CD4-positive, CD25-positive, alpha-beta regulatory T cell (primary cell): ENCODE data around the gene ACTR5. TPM values are rescaled to one million over a fixed set of nuclear protein-coding genes. Genes with fewer than 3 reads are reported as not detected.
"Not testable (repeated sequence)": the region's sequence is repeated elsewhere in the genome, so short reads cannot be mapped to it uniquely, and the experiment has no call there.

Experiments
- ATAC-seq, 2 donors: fragments of 150-1000 bp; cut with Tn5 transposase; one replicate each; pipeline ENCODE4 v1.10.0; 2021; ENCODE audit warnings: low read depth in 2 of 2, moderate number of reproducible peaks in 2 of 2, moderate library complexity in 1 of 2
- DNase-seq, 3 donors: peaks; one replicate each; pipeline versions ENCODE4 v3.0.0 to v3.0.0-alpha.2; 2012 to 2022; ENCODE audit warnings: mixed read lengths in 1 of 3
- H3K27ac ChIP-seq: one replicate; pipeline ENCODE4 v1.7.0; 2013; ENCODE audit warnings: mild to moderate bottlenecking, low read length; ENCODE audit not compliant: insufficient read depth, poor library complexity, severe bottlenecking
- H3K27me3 ChIP-seq: one replicate; pipeline ENCODE4 v1.7.0; 2013; ENCODE audit warnings: low read length; ENCODE audit not compliant: control insufficient read depth, insufficient read depth
- H3K36me3 ChIP-seq: one replicate; pipeline ENCODE4 v1.7.0; 2013; ENCODE audit warnings: mild to moderate bottlenecking, low read length, moderate library complexity; ENCODE audit not compliant: control insufficient read depth, insufficient read depth
- H3K4me1 ChIP-seq: 2 replicates; pipeline ENCODE4 v1.7.0; 2013; ENCODE audit warnings: mild to moderate bottlenecking, low read length; ENCODE audit not compliant: insufficient read depth, control insufficient read depth, poor library complexity, severe bottlenecking
- H3K4me3 ChIP-seq: one replicate; pipeline ENCODE4 v1.7.0; 2013; ENCODE audit warnings: low read depth, mild to moderate bottlenecking, low read length, moderate library complexity
- H3K9me3 ChIP-seq, 2 experiments: 1 replicate in 1 of 2; 2 replicates in 1 of 2; pipeline ENCODE4 v1.7.0; 2013; ENCODE audit warnings: low read length in 2 of 2, mild to moderate bottlenecking in 1 of 2, moderate library complexity in 1 of 2; ENCODE audit not compliant: control insufficient read depth in 2 of 2
- H3K27ac Mint-ChIP-seq, 3 donors: one replicate each; pipeline ENCODE4 v1.8.0; 2020 to 2022; ENCODE audit warnings: mild to moderate bottlenecking in 3 of 3, mixed read lengths in 3 of 3, moderate library complexity in 2 of 3
- H3K27me3 Mint-ChIP-seq: one replicate; pipeline ENCODE4 v1.8.0; 2022; ENCODE audit warnings: mild to moderate bottlenecking, mixed read lengths
- H3K36me3 Mint-ChIP-seq: one replicate; pipeline ENCODE4 v1.8.0; 2020; ENCODE audit warnings: mixed read lengths
- H3K4me1 Mint-ChIP-seq, 4 donors: one replicate each; pipeline ENCODE4 v1.8.0; 2020 to 2022; ENCODE audit warnings: mixed read lengths in 4 of 4, mild to moderate bottlenecking in 1 of 4
- H3K4me3 Mint-ChIP-seq, 4 donors: one replicate each; pipeline ENCODE4 v1.8.0; 2020 to 2022; ENCODE audit warnings: mild to moderate bottlenecking in 4 of 4, mixed read lengths in 4 of 4, moderate library complexity in 3 of 4
- H3K9me3 Mint-ChIP-seq, 7 donors: one replicate each; pipeline ENCODE4 v1.8.0; 2020 to 2022; ENCODE audit warnings: mixed read lengths in 7 of 7, mild to moderate bottlenecking in 3 of 7, moderate library complexity in 2 of 7
- polyA plus RNA-seq, 4 donors: library from polyadenylated mRNA; unstranded; fragments of 300-500 nt; fragmentation: Illumina TruSeq; gene quantifications; one replicate each; pipeline ENCODE4 v1.2.3, GENCODE V29; 2021
- total RNA-seq: library from RNA; stranded (reverse); gene quantifications from one replicate; pipeline ENCODE4 v1.2.3, GENCODE V29; 2022

ACTR5 gene
- total and polyA plus RNA-seq, 5 donors from 2014 or later: 6.1 to 14.5 (median 10.7) TPM

- peak in 1 of 2 donors; percentile 1 for ATAC-seq
- H3K27me3 Mint-ChIP-seq: peaks cover 7% of the 10 kb centered on the region
- Histone ChIP-seq H3K27me3 (no peaks in the 10 kb centered on the region), H3K4me3 (peak overlapping the region; percentile 71), H3K27ac (peak overlapping the region; percentile 99), H3K4me1 (peaks cover 75% of the 10 kb centered on the region), H3K36me3 (peaks cover 22% of the 10 kb centered on the region), H3K9me3 (no peaks in the 10 kb centered on the region)
- H3K36me3 Mint-ChIP-seq: peaks cover 23% of the 10 kb centered on the region
- H3K4me3 Mint-ChIP-seq: peak overlapping the region; percentile 84 to 98 (median 92)
- peaks cover 34 to 70% (median 58%) of the 10 kb centered on the region in 4 donors for H3K4me1 Mint-ChIP-seq
- peak; percentile 49 to 66 (median 52) for DNase-seq
- H3K27ac Mint-ChIP-seq: peak overlapping the region; percentile 96 to 97 (median 97)
- H3K9me3 Mint-ChIP-seq: no peaks in the 10 kb centered on the region
These were observed 58.8 kb downstream of the ACTR5 start for GRCh38 chr20:38806855-38807655.

GRCh38 chr20:38809942-38810341, 61.7 kb downstream of the ACTR5 start:
- no peaks in the 10 kb centered on the region for H3K27me3 ChIP-seq
- Mint-ChIP-seq H3K4me1 (peaks cover 36 to 80% (median 58%) of the 10 kb centered on the region in 4 donors), H3K36me3 (peaks cover 33% of the 10 kb centered on the region), H3K27me3 (peaks cover 3% of the 10 kb centered on the region), H3K27ac (peak overlapping the region; percentile 77 to 97 (median 85)), H3K9me3 (no peaks in the 10 kb centered on the region), H3K4me3 (peak overlapping the region; percentile 48 to 98 (median 69))
- H3K27ac ChIP-seq: peak overlapping the region; percentile 45
- no peaks in the 10 kb centered on the region for H3K9me3 ChIP-seq
- ATAC-seq (no peak), DNase-seq (no peak)
- H3K36me3 ChIP-seq: peaks cover 31% of the 10 kb centered on the region
- peak overlapping the region; percentile 14 for H3K4me3 ChIP-seq
- H3K4me1 ChIP-seq: peaks cover 66% of the 10 kb centered on the region

GRCh38 chr20:38810926-38811630, 62.8 kb downstream of the ACTR5 start:
- H3K27me3 Mint-ChIP-seq: no peaks in the 10 kb centered on the region
- Histone ChIP-seq H3K9me3 (no peaks in the 10 kb centered on the region), H3K4me3 (peak overlapping the region; percentile 21), H3K27me3 (no peaks in the 10 kb centered on the region), H3K36me3 (peaks cover 35% of the 10 kb centered on the region), H3K4me1 (peaks cover 61% of the 10 kb centered on the region), H3K27ac (no peak overlapping the region)
- no peak for DNase-seq
- peaks cover 42% of the 10 kb centered on the region for H3K36me3 Mint-ChIP-seq
- H3K4me3 Mint-ChIP-seq: peak overlapping the region in 3 of 4 donors; percentile 54 to 98 (median 81)
- no peaks in the 10 kb centered on the region for H3K9me3 Mint-ChIP-seq
- peak overlapping the region; percentile 59 to 97 (median 74) for H3K27ac Mint-ChIP-seq
- no peak for ATAC-seq
- peaks cover 47 to 89% (median 67%) of the 10 kb centered on the region in 4 donors for H3K4me1 Mint-ChIP-seq

- Histone ChIP-seq H3K27ac (peak overlapping the region; percentile 35), H3K27me3 (no peaks in the 10 kb centered on the region), H3K36me3 (peaks cover 35% of the 10 kb centered on the region), H3K4me3 (peak overlapping the region; percentile 21), H3K4me1 (peaks cover 65% of the 10 kb centered on the region), H3K9me3 (no peaks in the 10 kb centered on the region)
- Mint-ChIP-seq H3K27me3 (no peaks in the 10 kb centered on the region), H3K27ac (peak overlapping the region in 2 of 3 donors; percentile 29 to 97), H3K4me3 (peak overlapping the region in 2 of 4 donors; percentile 12 to 74), H3K36me3 (peaks cover 47% of the 10 kb centered on the region), H3K4me1 (peaks cover 54 to 96% (median 73%) of the 10 kb centered on the region in 4 donors), H3K9me3 (no peaks in the 10 kb centered on the region)
- DNase-seq (no peak), ATAC-seq (no peak)
These were observed 63.5 kb downstream of the ACTR5 start for GRCh38 chr20:38811769-38812168.

- H3K4me3 ChIP-seq: peak overlapping the region; percentile 21
- peak overlapping the region in 1 of 3 donors; percentile 97 for H3K27ac Mint-ChIP-seq
- H3K4me1 ChIP-seq: peaks cover 65% of the 10 kb centered on the region
- H3K4me3 Mint-ChIP-seq: peak overlapping the region in 1 of 4 donors; percentile 71
- H3K9me3 Mint-ChIP-seq: no peaks in the 10 kb centered on the region
- no peaks in the 10 kb centered on the region for H3K9me3 ChIP-seq
- no peaks in the 10 kb centered on the region for H3K27me3 ChIP-seq
- peaks cover 35% of the 10 kb centered on the region for H3K36me3 ChIP-seq
- peaks cover 58 to 97% (median 74%) of the 10 kb centered on the region in 4 donors for H3K4me1 Mint-ChIP-seq
- H3K27ac ChIP-seq: peak overlapping the region; percentile 35
- ATAC-seq (no peak), DNase-seq (no peak)
- peaks cover 50% of the 10 kb centered on the region for H3K36me3 Mint-ChIP-seq
- H3K27me3 Mint-ChIP-seq: no peaks in the 10 kb centered on the region
These were observed 63.9 kb downstream of the ACTR5 start for GRCh38 chr20:38812182-38812581.

GRCh38 chr20:38812709-38813573, 64.7 kb downstream of the ACTR5 start:
- H3K27me3 ChIP-seq: no peaks in the 10 kb centered on the region
- peaks cover 46% of the 10 kb centered on the region for H3K36me3 Mint-ChIP-seq
- no peaks in the 10 kb centered on the region for H3K9me3 ChIP-seq
- no peaks in the 10 kb centered on the region for H3K27me3 Mint-ChIP-seq
- peaks cover 57% of the 10 kb centered on the region for H3K4me1 ChIP-seq
- no peak overlapping the region for H3K27ac ChIP-seq
- H3K36me3 ChIP-seq: peaks cover 36% of the 10 kb centered on the region
- no peak overlapping the region for H3K4me3 ChIP-seq
- no peak for DNase-seq
- H3K27ac Mint-ChIP-seq: peak overlapping the region; percentile 74 to 97 (median 86)
- H3K9me3 Mint-ChIP-seq: no peaks in the 10 kb centered on the region
- peak overlapping the region in 3 of 4 donors; percentile 18 to 71 (median 38) for H3K4me3 Mint-ChIP-seq
- no peak for ATAC-seq
- peaks cover 58 to 97% (median 73%) of the 10 kb centered on the region in 4 donors for H3K4me1 Mint-ChIP-seq

GRCh38 chr20:38813574-38813962, 65.3 kb downstream of the ACTR5 start:
- H3K27me3 Mint-ChIP-seq, H3K4me3 ChIP-seq, ATAC-seq, H3K27me3 ChIP-seq, H3K9me3 Mint-ChIP-seq, DNase-seq, H3K27ac ChIP-seq, H3K9me3 ChIP-seq: not testable (repeated sequence)
- Histone ChIP-seq H3K36me3 (peaks cover 40% of the 10 kb centered on the region), H3K4me1 (peaks cover 56% of the 10 kb centered on the region)
- H3K4me3 Mint-ChIP-seq: peak overlapping the region in 2 of 4 donors; percentile 38 to 71
- peak overlapping the region; percentile 74 to 97 (median 86) for H3K27ac Mint-ChIP-seq
- H3K36me3 Mint-ChIP-seq: peaks cover 50% of the 10 kb centered on the region
- peaks cover 58 to 97% (median 74%) of the 10 kb centered on the region in 4 donors for H3K4me1 Mint-ChIP-seq
